Keratinocyte (primary cell): ENCODE measurements around the gene BICD1.

ENCODE experiments used
- EZH2 ChIP-seq: IDR thresholded peaks from one replicate; pipeline ENCODE4 v1.6.1; 2012; ENCODE audit warnings: inconsistent platforms, mild to moderate bottlenecking, low read length, moderate library complexity
- TF ChIP-seq, protein P1 (sequence below), 3 experiments: IDR thresholded peaks in 1 of 3; conservative IDR thresholded peaks in 1 of 3; optimal IDR thresholded peaks in 1 of 3; 2 replicates in 2 of 3; 3 replicates in 1 of 3; pipeline versions ENCODE3 to v1.5.1; 2011; ENCODE audit warnings: low read length in 3 of 3, mild to moderate bottlenecking in 3 of 3, moderate library complexity in 2 of 3, control low read depth in 1 of 3, inconsistent platforms in 1 of 3; ENCODE audit not compliant: insufficient read depth in 2 of 3; ENCODE audit errors: extremely low read depth in 1 of 3

GRCh38 chr12:32191445-32191844 lies 84.8 kb downstream of the BICD1 start:
- TF ChIP-seq, protein P1, sequence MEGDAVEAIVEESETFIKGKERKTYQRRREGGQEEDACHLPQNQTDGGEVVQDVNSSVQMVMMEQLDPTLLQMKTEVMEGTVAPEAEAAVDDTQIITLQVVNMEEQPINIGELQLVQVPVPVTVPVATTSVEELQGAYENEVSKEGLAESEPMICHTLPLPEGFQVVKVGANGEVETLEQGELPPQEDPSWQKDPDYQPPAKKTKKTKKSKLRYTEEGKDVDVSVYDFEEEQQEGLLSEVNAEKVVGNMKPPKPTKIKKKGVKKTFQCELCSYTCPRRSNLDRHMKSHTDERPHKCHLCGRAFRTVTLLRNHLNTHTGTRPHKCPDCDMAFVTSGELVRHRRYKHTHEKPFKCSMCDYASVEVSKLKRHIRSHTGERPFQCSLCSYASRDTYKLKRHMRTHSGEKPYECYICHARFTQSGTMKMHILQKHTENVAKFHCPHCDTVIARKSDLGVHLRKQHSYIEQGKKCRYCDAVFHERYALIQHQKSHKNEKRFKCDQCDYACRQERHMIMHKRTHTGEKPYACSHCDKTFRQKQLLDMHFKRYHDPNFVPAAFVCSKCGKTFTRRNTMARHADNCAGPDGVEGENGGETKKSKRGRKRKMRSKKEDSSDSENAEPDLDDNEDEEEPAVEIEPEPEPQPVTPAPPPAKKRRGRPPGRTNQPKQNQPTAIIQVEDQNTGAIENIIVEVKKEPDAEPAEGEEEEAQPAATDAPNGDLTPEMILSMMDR (optimal IDR thresholded peaks at IDR 0.05 in 1 of 3, IDR thresholded peaks at IDR 0.05 in 1 of 3, conservative IDR thresholded peaks at IDR 0.05 in 1 of 3; ENCODE audit: extremely low read depth in 1 of 3, insufficient read depth in 2 of 3, low read length in 3 of 3) = no peak
- TF ChIP-seq EZH2 = no peak
